H9 (cell line): Measurements from ENCODE around the gene GORAB. TPM values are rescaled to one million over a fixed set of nuclear protein-coding genes. Genes with fewer than 3 reads are reported as not detected.

ENCODE experiments used
- DNase-seq: peaks from one replicate; pipeline ENCODE4 v3.0.0-alpha.2; 2017
- H2AFZ ChIP-seq: one replicate; pipeline ENCODE4 v1.6.1; 2013; ENCODE audit warnings: mild to moderate bottlenecking, low read length, control low read depth, moderate library complexity
- H2AK5ac ChIP-seq: 2 replicates; pipeline ENCODE4 v1.6.1; 2013; ENCODE audit warnings: low read length, control low read depth, mixed read lengths; ENCODE audit not compliant: insufficient read length
- H2BK120ac ChIP-seq: one replicate; pipeline ENCODE4 v1.6.1; 2013; ENCODE audit warnings: low read depth, mild to moderate bottlenecking, low read length, control low read depth, inconsistent platforms; ENCODE audit not compliant: poor library complexity, severe bottlenecking
- H2BK12ac ChIP-seq: 2 replicates; pipeline ENCODE4 v1.6.1; 2013; ENCODE audit warnings: low read length, control low read depth, mixed read lengths, low read depth; ENCODE audit not compliant: insufficient read length
- H2BK15ac ChIP-seq: 2 replicates; pipeline ENCODE4 v1.6.1; 2013; ENCODE audit warnings: low read depth, low read length, control low read depth
- H2BK20ac ChIP-seq: one replicate; pipeline ENCODE4 v1.6.1; 2013; ENCODE audit warnings: low read depth, mild to moderate bottlenecking, low read length, control low read depth, inconsistent platforms; ENCODE audit not compliant: poor library complexity, severe bottlenecking
- H2BK5ac ChIP-seq: 2 replicates; pipeline ENCODE4 v1.6.1; 2013; ENCODE audit warnings: low read length, control low read depth, mixed read lengths; ENCODE audit not compliant: insufficient read length
- H3K14ac ChIP-seq: 2 replicates; pipeline ENCODE4 v1.6.1; 2013; ENCODE audit warnings: low read length, control low read depth; ENCODE audit not compliant: insufficient read depth
- H3K18ac ChIP-seq: 2 replicates; pipeline ENCODE4 v1.6.1; 2013; ENCODE audit warnings: low read depth, mild to moderate bottlenecking, mixed read lengths, low read length, control low read depth; ENCODE audit not compliant: insufficient read length
- H3K23ac ChIP-seq: 2 replicates; pipeline ENCODE4 v1.6.1; 2013; ENCODE audit warnings: low read length, control low read depth, mixed read lengths, low read depth; ENCODE audit not compliant: insufficient read length
- H3K23me2 ChIP-seq: 2 replicates; pipeline ENCODE4 v1.6.1; 2013; ENCODE audit warnings: low read depth, mild to moderate bottlenecking, mixed read lengths, low read length, control low read depth; ENCODE audit not compliant: insufficient read length, poor library complexity, severe bottlenecking
- H3K27ac ChIP-seq: 2 replicates; pipeline ENCODE4 v1.5.1; 2013; ENCODE audit warnings: low read length, control low read depth, mixed read lengths, low read depth; ENCODE audit not compliant: insufficient read length
- H3K27me3 ChIP-seq: 2 replicates; pipeline ENCODE4 v1.6.1; 2013; ENCODE audit warnings: low read length, control low read depth, inconsistent platforms; ENCODE audit not compliant: insufficient read depth
- H3K4ac ChIP-seq: 2 replicates; pipeline ENCODE4 v1.6.1; 2013; ENCODE audit warnings: low read depth, mild to moderate bottlenecking, control low read depth, inconsistent platforms, low read length, moderate library complexity
- H3K4me1 ChIP-seq: 2 replicates; pipeline ENCODE4 v1.6.1; 2013; ENCODE audit warnings: low read length, control low read depth, inconsistent platforms; ENCODE audit not compliant: insufficient read depth
- H3K4me2 ChIP-seq: 2 replicates; pipeline ENCODE4 v1.6.1; 2013; ENCODE audit warnings: low read length, control low read depth, mixed read lengths; ENCODE audit not compliant: insufficient read length, insufficient read depth
- H3K56ac ChIP-seq: 2 replicates; pipeline ENCODE4 v1.6.1; 2013; ENCODE audit warnings: low read depth, mild to moderate bottlenecking, mixed read lengths, low read length, control low read depth; ENCODE audit not compliant: insufficient read length
- H3K79me1 ChIP-seq: 2 replicates; pipeline ENCODE4 v1.6.1; 2013; ENCODE audit warnings: low read depth, mild to moderate bottlenecking, moderate library complexity, low read length, control low read depth, inconsistent platforms; ENCODE audit not compliant: insufficient read depth, poor library complexity, severe bottlenecking
- H3K79me2 ChIP-seq: 2 replicates; pipeline ENCODE4 v1.6.1; 2013; ENCODE audit warnings: low read length, control low read depth, inconsistent platforms; ENCODE audit not compliant: insufficient read depth
- H3K9ac ChIP-seq: 2 replicates; pipeline ENCODE4 v1.6.1; 2013; ENCODE audit warnings: low read length, control low read depth, mixed read lengths; ENCODE audit not compliant: insufficient read length; ENCODE audit errors: extremely low read depth
- H3K9me3 ChIP-seq: one replicate; pipeline ENCODE4 v1.6.1; 2013; ENCODE audit warnings: low read depth, low read length, inconsistent platforms; ENCODE audit not compliant: control insufficient read depth
- H3T11ph ChIP-seq: one replicate; pipeline ENCODE4 v1.6.1; 2013; ENCODE audit warnings: mild to moderate bottlenecking, low read length, control low read depth, inconsistent platforms
- H4K20me1 ChIP-seq: one replicate; pipeline ENCODE4 v1.6.1; 2013; ENCODE audit not compliant: control insufficient read depth, insufficient read length, insufficient read depth
- H4K5ac ChIP-seq: 2 replicates; pipeline ENCODE4 v1.6.1; 2013; ENCODE audit warnings: low read depth, mild to moderate bottlenecking, mixed read lengths, low read length, control low read depth; ENCODE audit not compliant: insufficient read length
- H4K8ac ChIP-seq: replicated peaks from 2 replicates; pipeline ENCODE4 v1.6.1; 2013; ENCODE audit warnings: low read length, control low read depth, mixed read lengths, low read depth; ENCODE audit not compliant: insufficient read length
- H4K91ac ChIP-seq: 2 replicates; pipeline ENCODE4 v1.6.1; 2013; ENCODE audit warnings: low read depth, mild to moderate bottlenecking, moderate library complexity, mixed read lengths, low read length, control low read depth; ENCODE audit not compliant: insufficient read length
- H3K27ac Mint-ChIP-seq, 3 experiments: 2 replicates in 2 of 3; 3 replicates in 1 of 3; pipeline ENCODE4 v1.8.0; 2020 to 2021; ENCODE audit warnings: mixed read lengths in 3 of 3, mild to moderate bottlenecking in 1 of 3, moderate library complexity in 1 of 3
- H3K27me3 Mint-ChIP-seq: 2 replicates; pipeline ENCODE4 v1.8.0; 2021; ENCODE audit warnings: low read depth, mild to moderate bottlenecking, moderate library complexity, mixed read lengths
- H3K36me3 Mint-ChIP-seq, 3 experiments: 2 replicates in 2 of 3; 3 replicates in 1 of 3; pipeline ENCODE4 v1.8.0; 2020 to 2021; ENCODE audit warnings: low read depth in 3 of 3, mixed read lengths in 3 of 3; ENCODE audit not compliant: insufficient read depth in 1 of 3
- H3K4me1 Mint-ChIP-seq, 2 experiments: 2 replicates each; pipeline ENCODE4 v1.8.0; 2020; ENCODE audit warnings: mixed read lengths in 2 of 2
- H3K4me3 Mint-ChIP-seq, 2 experiments: 2 replicates in 1 of 2; 3 replicates in 1 of 2; pipeline ENCODE4 v1.8.0; 2020 to 2021; ENCODE audit warnings: mild to moderate bottlenecking in 2 of 2, mixed read lengths in 2 of 2, moderate library complexity in 1 of 2
- H3K9me3 Mint-ChIP-seq, 2 experiments: 2 replicates in 1 of 2; 3 replicates in 1 of 2; pipeline ENCODE4 v1.8.0; 2020; ENCODE audit warnings: mild to moderate bottlenecking in 2 of 2, mixed read lengths in 2 of 2, moderate library complexity in 1 of 2
- CTCF ChIP-seq: fragments of 200-600 bp; sonication (generic); conservative IDR thresholded peaks from 3 replicates; pipeline ENCODE4 v1.8.0; 2021; ENCODE audit warnings: antibody characterized with exemption, mild to moderate bottlenecking
- WGBS: extraction: QIAGEN DNeasy Blood & Tissue Kit; methylation state at CpG from one replicate; pipeline ENCODE4 v1.1.7; 2013; ENCODE audit warnings: missing lambda C conversion rate, low lambda C conversion rate, mixed read lengths; ENCODE audit not compliant: insufficient read length; ENCODE audit errors: extremely low coverage; 5-methylcytosine and 5-hydroxymethylcytosine counted together
- total RNA-seq: library from RNA; stranded (reverse); gene quantifications from 2 replicates; pipeline ENCODE4 v1.2.1, GENCODE V29; 2021

The GORAB gene
- total RNA-seq, 1 experiment from 2014 or later = 17.8 TPM

DNA sequence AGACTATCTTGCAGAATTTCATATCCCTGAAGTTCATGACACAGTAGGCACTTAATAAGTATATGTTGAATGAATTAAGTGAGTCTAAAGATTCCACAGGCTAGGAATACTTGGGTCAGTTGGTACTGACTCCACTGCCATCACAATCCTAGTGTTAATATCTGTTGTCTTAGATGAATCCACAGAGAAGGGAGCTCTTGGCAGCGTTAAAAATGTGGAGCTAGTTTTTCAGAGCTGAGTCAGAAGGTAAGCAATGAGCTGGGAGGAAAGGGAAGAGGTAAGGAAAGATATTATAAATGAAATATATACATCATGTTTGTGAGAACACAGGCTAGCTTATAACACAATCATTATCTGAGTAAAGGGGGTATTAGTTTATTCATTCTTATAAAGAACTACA is 21.8 kb upstream of the GORAB start:
- H3K18ac ChIP-seq = no peak overlapping the region
- H2BK15ac ChIP-seq = no peak overlapping the region
- WGBS = no CpG with 5 or more reads among the region's 1 CpG
- no peak overlapping the region for H2AK5ac ChIP-seq
- Mint-ChIP-seq H3K27ac (no peak overlapping the region), H3K36me3 (peaks cover 2 to 16% (median 7%) of the 10 kb centered on the region in 3 experiments; a peak in 4 of 7 replicates), H3K4me1 (peaks cover 0 to 2% of the 10 kb centered on the region in 2 experiments; a peak in 2 of 4 replicates), H3K4me3 (no peak overlapping the region), H3K27me3 (peaks cover 4% of the 10 kb centered on the region), H3K9me3 (peaks cover 5 to 7% of the 10 kb centered on the region in 2 experiments; a peak in 3 of 5 replicates)
- no peaks in the 10 kb centered on the region for H3K9me3 ChIP-seq
- H3K23me2 ChIP-seq = no peaks in the 10 kb centered on the region
- H3K27me3 ChIP-seq = no peaks in the 10 kb centered on the region
- no peak overlapping the region for H3K14ac ChIP-seq
- no peak overlapping the region for H2BK5ac ChIP-seq
- no peak overlapping the region for H3T11ph ChIP-seq
- H4K20me1 ChIP-seq = no peaks in the 10 kb centered on the region
- no peak overlapping the region for H3K4me2 ChIP-seq
- H4K8ac ChIP-seq = no peak overlapping the region
- no peak overlapping the region for H2BK20ac ChIP-seq
- no peaks in the 10 kb centered on the region for H3K79me1 ChIP-seq
- no peak overlapping the region for H4K5ac ChIP-seq
- no peak for DNase-seq
- no peaks in the 10 kb centered on the region for H3K79me2 ChIP-seq
- no peak for TF ChIP-seq CTCF
- H2BK120ac ChIP-seq = no peak overlapping the region
- H4K91ac ChIP-seq = no peak overlapping the region
- H3K23ac ChIP-seq = no peak overlapping the region
- H2BK12ac ChIP-seq = no peak overlapping the region
- H3K4ac ChIP-seq = no peak overlapping the region
- no peak overlapping the region for H3K56ac ChIP-seq
- H3K9ac ChIP-seq = no peak overlapping the region
- H3K27ac ChIP-seq = no peak overlapping the region
- H2AFZ ChIP-seq = no peak overlapping the region
- no peaks in the 10 kb centered on the region for H3K4me1 ChIP-seq
